HG03066 (cell line): ENCODE results near the gene SLC35F1.
"Not testable (repeated sequence)": the region's sequence is repeated elsewhere in the genome, so short reads cannot be mapped to it uniquely, and the experiment has no call there.

Experiments
- ATAC-seq: cut with Tn5 transposase; IDR thresholded peaks from one replicate; pipeline ENCODE4 v1.9.1; 2021; ENCODE audit warnings: low read depth; ENCODE audit not compliant: unreplicated experiment

SLC35F1 gene

DNA sequence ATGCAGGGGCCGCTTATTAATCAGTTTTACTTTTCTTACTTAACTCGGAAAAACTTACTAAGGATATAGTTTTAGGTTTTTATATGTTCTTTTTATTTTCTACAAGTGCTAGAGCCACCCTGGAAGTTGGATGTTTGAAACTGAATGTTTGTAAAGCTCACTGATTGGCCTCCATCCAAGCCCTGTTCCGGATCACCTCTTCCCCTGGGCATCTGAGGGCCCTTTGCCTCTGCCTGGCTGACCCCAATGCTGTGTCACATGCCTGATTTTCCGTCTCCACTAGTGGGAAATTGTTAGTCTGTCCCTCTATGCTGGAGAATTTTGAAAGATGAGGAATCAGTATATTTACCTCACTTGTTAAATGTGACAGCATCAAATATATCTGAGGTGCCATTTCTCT, 79.3 kb downstream of the SLC35F1 start:
- no peak for ATAC-seq

DNA sequence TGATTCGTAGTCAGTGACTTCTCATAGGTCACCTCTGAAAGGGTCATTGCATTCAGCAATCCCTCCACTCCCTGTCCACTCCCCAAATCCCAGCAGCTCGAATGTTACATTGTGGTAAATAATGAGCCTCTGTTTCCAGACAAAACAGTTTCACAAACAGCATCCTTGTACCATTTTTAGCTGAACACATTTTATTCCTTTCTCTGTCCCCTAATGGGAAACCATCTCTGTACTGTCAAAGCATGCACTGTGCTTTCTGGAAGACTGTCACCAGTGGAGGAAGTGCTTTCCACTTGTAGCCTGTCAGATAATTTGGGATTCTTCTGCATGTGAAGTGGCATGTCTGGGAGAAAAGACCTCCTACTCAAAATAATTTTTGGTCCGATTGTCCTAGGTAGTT, 82.0 kb downstream of the SLC35F1 start:
- ATAC-seq: no peak

DNA sequence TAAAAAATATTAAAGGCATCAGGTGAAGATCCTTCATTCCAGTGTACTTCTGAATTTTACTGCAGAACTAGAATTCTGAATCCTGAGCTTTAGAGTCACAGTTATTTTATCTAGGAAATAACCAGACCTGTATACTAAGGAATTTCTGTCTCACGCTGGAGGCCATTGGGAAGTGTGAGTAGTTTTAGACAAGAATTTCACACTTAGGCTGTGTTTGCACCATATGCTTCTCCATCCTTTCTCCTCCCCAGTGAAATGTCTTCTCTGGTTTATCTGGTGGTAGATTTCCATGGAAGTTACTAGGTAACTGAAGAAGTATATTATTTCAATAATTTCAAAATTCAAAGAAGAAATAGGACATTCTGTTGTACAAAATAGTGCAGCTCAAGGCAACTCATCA, 83.1 kb downstream of the SLC35F1 start:
- no peak for ATAC-seq

DNA sequence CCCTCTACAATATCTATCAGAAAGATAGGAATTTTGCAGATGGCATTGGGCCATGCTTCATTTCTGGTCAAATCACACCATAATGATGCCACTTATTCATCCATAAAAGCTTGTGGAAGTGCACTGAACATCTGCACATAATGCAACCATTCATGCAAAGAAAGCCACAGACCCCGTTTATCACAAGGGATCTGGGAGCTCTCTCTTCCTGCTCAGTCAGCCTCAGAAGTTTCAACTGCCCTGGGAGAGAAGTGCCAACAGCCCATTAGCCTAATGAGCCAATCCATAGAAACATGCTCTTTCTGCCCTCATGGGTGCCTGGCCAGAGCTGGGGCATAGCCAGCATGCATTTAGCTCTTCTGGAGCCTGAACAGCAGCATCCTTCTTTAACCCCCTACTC, 85.8 kb downstream of the SLC35F1 start:
- ATAC-seq: no peak

DNA sequence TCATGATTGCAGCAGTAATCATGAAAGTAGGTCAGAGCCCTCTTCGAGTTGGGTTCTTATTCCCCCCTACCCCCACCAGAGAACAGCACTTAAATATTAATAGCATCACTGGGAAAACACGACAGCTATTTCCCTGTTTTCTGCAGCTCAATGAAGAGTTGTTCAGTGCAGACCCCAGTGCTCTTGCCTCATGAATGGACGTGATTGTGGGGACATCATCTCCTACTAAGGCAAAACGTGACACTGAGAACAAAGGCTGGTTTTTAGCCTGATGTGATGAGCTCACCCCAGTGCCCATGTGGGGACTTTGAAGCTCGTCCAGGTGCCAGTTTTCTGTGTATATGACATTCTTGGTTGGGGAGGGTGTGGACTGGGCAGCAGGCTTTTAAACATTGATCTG, 105.9 kb downstream of the SLC35F1 start:
- no peak for ATAC-seq

DNA sequence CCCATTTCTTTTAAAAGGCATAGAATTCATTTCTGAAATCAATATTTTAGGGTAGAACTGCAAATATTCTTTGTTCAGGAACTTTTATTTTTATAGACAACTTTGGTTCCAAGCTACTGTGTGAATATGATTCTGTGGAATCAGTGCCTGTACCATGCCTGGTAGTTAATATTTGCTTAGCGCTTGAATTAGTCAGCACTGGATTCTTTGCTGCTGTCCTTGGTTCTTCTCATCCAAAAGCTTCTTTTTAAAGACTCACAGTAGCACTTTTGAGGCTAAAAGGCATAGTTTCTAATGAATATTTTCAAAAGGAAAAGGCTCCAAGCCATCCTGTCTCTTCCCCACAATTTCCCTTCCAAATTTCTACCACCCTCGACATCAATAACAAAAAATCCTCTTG, 109.5 kb downstream of the SLC35F1 start:
- ATAC-seq: no peak

DNA sequence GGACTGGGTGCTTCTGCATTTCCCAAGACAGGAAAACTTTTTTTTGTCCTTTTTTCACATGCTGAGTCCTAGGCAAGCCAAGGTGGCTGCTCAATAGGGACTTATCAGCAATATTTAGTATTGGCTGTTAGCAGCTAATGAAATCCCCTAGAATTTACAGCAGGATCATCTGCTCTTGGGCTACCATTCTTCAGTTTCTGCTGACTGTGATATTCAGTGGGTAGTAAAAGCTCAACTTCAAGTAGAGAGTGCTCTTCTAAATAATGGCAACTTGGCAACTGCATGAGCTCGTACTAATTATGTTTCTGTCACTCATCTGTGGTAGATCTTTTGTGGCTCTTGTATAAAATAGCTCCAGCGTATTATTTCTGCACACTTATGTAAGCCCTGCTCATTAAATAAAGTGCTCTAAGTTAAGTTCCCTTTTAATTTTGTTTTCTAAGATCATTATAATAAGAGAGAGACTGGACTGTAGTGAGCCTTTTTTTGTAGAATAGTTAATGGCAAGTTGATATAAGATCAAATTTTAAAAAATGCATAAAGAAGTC, 110.3 kb downstream of the SLC35F1 start:
- no peak for ATAC-seq

DNA sequence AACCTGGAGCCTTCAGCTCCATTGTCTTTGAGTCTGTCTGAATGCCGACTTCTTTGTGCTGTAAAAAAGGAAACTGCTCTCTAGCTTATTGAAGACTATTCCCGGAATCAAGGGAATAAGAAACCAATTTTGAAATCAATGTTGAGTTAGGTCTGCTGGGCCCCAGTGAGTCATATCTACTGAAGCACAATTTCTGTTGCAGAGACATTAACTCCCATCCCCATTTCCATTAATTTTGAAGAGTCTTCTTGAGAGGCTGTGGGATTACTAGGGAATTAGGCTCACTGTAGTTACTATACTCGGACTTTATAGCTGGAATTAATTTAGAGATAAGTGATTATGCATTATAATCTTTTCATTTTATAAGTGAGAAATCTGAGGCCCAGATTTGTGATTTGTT, 116.7 kb downstream of the SLC35F1 start:
- no peak for ATAC-seq

DNA sequence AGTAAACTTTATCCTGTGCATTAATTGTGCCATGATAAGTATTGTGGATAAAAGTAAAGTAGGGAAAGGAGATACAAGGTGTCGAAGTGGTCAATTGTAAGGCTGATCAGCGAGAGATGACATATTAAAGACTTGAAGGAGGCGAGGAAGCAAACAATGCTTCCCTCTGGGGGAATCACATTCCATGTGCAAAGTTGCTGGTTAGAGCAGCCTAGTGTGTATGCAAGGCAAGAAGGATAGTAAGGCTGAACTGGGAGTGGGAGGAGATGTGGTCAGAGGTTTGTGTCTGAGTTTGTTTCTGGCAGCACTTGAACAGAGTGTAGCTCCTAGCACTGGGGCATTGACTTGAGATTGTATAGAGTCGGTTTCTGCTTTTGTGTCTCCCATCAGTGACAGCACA, 122.9 kb downstream of the SLC35F1 start:
- no peak for ATAC-seq

DNA sequence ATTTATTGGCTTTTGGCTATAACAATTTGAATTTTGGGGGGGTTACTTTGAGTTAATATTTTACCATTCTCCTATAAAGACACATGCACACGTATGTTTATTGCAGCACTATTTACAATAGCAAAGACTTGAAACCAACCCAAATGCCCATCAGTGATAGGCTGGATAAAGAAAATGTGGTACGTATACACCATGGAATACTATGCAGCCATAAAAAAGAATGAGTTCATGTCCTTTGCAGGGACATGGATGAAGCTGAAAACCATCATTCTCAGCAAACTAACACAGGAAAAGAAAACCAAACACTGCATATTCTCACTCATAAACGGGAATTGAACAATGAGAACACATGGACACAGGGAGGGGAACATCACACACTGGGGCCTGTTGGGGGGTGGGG, 130.4 kb downstream of the SLC35F1 start:
- ATAC-seq: not testable (repeated sequence)

DNA sequence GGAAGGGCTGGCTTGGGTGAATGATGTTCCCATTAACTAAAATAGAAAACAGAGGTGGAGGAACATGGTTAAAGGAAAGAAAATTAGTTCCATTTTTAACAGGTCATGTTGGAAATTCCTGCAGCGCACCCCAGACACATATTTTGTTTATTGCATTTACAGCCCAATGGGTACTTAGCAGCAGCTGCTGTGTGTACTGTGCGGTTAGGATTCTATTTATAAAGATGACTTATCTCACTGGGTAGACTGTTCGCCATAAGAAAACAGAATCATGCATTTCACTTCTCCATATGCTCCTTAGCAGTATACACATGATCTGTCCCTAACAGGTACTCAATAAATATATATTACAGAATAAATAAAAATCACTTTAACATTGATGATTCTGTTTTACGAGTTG, 135.8 kb downstream of the SLC35F1 start:
- no peak for ATAC-seq

DNA sequence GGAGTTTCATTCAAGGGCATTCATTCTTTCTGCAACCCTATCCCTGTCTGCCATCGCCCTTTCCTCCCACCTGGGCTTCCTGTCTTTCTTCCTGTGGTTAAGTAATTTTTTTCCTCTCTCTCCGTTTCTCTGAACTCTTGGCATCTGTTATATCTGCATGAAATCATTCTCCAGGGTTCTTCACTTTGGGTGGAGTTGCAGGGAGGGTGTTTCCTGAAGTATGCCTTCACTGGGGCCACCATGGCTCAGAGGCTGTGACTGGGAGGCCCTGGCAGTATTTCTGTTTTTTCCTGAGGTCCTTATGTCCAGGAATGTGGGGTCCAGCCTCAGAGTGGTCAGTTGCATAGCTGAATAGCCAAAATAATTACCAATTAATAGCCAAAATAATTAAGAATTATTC, 137.2 kb downstream of the SLC35F1 start:
- no peak for ATAC-seq

DNA sequence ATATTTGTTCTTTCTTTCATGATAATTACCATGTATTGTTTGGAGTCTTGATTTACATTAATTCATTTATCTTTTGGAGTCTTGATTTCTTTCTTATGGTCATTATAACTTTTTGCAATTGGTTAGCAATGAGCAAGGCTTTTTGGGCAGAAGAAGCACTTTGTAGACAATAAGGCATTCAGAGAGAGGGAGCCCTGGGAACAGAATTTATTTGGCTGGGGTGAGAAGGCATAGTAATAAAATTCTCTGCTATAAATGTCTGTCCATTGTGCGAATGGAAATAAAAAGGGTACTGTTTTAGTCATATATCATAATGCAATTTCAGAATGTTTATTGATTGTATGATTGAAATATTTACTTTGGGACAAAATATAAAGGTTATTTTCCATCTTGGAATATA, 147.0 kb downstream of the SLC35F1 start:
- ATAC-seq: no peak

DNA sequence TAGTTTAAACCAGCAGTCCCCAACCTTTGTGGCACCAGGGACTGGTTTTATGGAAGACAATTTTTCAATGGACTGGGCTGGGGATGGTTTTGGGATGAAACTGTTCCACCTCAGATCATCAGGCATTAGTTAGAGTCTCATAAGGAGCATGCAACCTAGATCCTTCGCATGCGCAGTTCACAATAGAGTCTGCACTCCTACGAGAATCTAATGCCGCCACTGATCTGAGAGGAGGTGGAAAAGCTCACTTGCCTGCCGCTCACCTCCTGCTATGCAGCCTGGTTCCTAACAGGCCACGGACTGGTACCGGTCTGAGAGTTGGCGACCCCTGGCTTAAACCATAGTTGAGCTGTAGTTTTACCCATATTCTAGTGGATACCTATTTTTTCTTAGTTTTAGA, 154.6 kb downstream of the SLC35F1 start:
- ATAC-seq: no peak

DNA sequence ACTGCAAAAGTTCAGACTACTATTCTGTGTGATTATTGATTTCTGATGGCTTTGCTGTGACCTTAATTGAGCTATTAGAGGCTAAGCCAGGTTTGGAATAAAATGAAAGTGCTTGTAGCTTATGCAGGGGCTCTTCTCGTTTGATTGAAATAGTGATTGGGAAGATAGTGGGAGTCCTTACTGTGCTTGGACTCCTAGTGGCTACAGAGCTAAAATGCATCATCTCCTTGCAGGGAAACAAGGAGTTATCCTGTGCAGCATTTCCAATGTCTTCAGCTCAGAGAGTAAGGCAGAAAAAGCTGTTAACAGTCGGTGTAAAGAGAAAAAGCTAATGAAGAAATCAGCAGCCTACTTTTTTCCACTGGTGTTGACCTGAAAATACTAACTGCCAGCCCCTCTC, 173.5 kb downstream of the SLC35F1 start:
- no peak for ATAC-seq

DNA sequence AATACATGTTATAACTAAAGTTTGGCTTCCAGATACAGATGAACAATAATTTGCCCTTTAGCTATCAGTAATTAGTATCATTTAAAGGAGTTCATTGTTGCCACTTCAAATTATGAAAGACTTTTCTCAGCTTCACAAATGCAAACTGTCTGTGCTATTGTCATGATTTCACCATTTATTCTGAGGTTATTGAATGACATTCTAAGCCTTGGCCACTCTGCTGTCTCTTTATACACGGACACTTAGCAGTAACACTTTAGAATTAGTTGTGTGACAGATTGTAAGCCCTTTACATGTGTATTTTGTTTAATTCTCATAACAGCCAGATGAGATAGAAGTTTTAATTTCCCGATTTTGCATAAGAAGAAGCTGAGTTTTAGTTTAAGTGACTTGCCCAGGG, 176.6 kb downstream of the SLC35F1 start:
- no peak for ATAC-seq

DNA sequence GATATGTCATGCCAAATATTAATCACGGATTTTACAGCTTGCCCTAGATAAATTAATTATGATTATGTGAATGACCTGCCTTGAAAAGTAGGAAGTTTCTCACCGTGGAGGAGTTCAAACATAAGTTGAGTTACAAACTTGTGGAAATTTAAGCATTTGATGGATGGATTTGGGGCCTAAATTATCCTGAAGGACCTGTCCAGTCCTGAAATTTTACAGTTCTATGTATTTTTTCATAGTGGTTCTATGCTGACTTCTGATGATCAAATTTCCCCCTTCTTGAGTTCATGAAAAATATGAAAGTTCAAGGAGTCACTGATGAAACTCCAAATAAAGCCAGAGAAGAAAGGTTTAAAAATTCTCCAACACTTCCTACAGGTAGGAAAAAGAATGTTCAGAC, 178.6 kb downstream of the SLC35F1 start:
- ATAC-seq: no peak

DNA sequence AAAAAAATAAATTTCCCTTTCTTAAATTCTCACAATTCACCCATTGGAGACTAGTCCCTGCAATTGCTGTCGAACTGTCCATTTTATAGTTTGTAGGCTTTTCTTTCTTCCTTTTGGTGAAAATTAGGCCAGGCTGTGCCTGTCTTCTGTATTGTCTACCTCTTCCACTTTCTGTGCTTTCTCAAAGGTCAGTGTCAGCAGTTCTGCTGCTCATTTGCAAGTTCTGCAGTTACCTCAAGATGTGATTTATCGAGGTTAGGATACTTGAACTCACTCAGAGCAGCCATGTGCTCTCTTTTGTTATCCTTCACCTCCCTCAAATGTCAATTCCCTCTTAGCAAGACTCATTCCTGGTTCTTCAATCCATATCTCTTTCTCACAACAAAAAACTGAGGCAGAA, 179.1 kb downstream of the SLC35F1 start:
- no peak for ATAC-seq

DNA sequence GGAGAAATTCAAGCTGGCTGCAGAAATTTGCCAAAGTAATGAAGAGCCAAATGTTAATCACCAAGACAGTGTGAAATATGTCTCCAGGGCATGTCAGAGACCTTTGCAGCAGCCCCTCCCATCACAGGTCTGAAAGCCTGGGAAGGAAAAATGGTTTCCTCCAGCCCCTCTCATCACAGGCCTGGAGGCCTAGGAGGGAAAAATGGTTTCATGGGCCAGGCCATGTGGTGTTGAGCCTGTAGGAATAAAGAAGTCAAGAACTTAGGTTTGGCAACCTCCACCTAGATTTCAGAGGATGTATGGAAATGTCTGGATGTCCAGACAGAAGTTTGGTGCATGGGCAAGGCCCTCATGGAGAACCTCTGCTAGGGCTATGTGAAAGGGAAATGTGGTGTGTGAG, 185.0 kb downstream of the SLC35F1 start:
- no peak for ATAC-seq

DNA sequence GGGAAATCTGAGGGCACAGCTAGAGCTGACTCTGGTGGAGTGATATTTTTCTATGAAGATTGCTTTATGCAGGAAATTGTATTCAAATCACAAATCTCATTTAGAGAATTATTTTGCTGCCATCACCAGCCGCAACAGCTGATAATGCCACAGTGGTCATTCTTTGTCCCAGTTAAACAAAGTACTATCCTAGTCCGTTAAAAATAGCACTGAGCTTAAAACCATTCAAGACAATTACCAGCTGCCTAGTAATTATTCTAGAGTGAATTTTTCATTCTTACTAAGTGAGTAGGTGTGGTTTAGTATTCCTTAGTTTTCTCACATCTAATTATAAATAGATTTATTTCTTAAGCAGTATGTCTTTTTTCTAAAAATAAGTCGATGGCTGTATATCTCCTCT, 190.5 kb downstream of the SLC35F1 start:
- ATAC-seq: no peak

DNA sequence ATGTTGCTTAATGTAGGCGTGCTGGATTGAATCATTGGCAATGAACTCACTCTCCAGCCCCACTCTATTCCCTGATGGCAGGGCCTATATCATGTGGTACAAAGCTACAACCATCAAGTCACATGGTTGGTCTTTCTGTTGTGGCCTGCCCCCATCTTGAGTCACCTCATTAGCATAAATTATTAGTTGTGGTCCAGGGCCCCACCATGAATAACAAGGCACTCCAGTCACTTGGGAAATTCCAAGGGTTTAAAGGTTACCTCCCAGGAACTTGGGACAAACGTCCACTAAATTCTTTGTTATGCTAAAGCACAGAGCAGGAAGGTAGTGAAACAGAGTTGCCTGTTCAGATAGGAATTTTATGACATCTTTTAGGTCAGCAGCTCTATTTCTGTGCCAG, 193.7 kb downstream of the SLC35F1 start:
- ATAC-seq: no peak

DNA sequence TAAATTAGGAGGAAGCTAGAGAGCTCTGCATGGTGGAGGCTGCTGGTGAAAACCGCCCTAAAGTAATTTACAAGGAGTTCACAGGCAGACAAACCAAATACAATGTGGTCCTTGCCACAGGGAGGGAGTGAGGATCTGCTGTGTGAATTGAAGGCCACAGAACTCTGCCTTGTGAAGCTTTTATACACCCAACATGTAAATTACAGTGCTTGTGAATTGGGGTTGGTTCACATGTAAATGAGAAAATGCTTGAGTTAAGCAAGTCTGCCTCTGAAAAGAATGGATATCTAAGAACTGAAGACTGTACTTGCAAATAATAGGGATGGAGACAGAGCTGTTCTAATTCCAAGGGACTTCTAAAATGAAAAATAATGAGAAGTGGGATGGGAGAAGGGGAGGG, 194.2 kb downstream of the SLC35F1 start:
- ATAC-seq: no peak

DNA sequence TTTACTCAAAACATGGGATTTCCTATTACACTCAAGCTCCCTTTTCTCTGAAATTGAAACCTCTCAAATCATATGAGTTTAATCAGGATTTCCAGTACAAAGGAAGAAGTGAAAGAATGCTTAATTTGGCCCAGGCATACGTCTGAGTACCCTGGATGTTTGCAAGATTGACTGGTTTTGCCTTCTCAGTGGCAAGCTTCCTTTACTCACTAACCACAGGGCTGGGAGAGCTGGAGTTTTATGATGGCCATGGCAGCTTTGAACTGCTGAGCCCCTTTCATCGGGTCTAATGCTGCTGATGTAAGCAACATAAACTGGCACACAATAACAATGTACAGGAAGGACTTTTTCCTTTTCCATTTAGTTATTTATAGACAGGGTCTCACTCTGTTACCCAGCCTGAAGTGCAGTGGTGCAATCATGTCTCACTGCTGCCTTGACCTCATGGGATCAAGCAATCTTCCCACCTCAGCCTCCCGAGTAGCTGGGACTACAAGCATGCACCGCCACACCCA, 194.8 kb downstream of the SLC35F1 start:
- ATAC-seq: no peak
